ENCODE measurements around the gene CD6.

DNA sequence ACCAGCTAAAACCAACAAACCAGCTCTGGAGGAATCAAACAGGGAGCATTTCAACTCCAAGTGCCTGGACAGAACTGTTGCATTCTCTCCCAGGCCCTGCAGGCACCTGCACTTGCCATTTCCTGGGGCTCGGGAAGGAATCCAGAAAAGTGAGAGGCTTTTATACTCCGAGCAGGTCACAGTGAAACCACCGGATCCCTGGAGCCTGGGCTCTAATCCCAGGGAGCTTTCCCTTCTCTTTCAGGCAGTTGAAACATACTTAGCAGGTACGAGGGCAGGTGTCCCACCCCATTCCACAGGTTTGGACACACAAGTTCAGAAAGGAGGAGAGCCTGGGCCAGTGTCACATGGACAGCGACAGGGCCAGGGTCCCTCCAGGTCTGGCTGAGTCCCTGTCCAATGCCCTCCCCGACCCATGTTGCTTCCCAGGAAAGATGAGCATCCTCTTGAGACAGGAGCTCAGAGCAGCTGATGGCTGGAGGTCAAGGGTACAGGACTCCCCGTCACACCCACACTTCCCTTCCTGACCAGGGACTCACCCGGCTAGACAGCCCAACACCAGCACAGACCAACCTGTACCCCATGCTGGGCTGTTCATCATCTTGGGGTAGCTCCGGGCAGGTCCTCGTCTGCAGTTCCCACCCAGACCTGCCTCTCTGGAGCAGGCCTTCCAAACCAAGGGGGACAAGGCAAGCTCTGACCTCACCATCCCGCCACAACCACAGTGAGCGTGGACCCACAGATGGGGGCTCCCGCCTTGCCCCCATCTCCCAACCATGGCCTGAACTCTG is 80.9 kb downstream of the CD6 start:
- TF ChIP-seq GATA2 (IDR thresholded peaks at IDR 0.05; ENCODE audit: low read depth, low read length) (no peak), GATA3 (IDR thresholded peaks at IDR 0.05; ENCODE audit: low read depth, low read length) (no peak)
